BJ (cell line): ENCODE measurements around the gene CDKN1A. TPM values are rescaled to one million over a fixed set of nuclear protein-coding genes. Genes with fewer than 3 reads are reported as not detected.

ENCODE experiments used
- CTCF ChIA-PET: fragments of 350-600 bp; formaldehyde crosslinking; extraction: SDS; loops from one replicate; lab custom pipeline; 2021; ENCODE audit warnings: antibody characterized with exemption, inconsistent platforms; lab: Yijun Ruan, JAX
- POLR2A ChIA-PET: fragments of 300-600 bp; sonication (Branson Sonifier 250); formaldehyde crosslinking; extraction: SDS; loops from one replicate; lab custom pipeline; 2021; ENCODE audit warnings: antibody characterized with exemption; lab: Charles Lee
- DNase-seq: peaks from one replicate; pipeline ENCODE4 v3.0.0-alpha.2; 2011; ENCODE audit warnings: low read depth
- H3K27me3 ChIP-seq: 2 replicates; pipeline ENCODE4 v1.6.0; 2011; ENCODE audit warnings: low read length; ENCODE audit not compliant: control insufficient read depth, insufficient read depth
- H3K36me3 ChIP-seq: 2 replicates; pipeline ENCODE4 v1.5.1; 2011; ENCODE audit warnings: low read length; ENCODE audit not compliant: control insufficient read depth, insufficient read depth
- H3K4me3 ChIP-seq: 2 replicates; pipeline ENCODE4 v1.5.1; 2011; ENCODE audit warnings: low read depth, mild to moderate bottlenecking, control low read depth, low read length
- polyA plus RNA-seq: library from polyadenylated mRNA; depleted of rRNA; stranded (reverse); fragments of >200 nt; gene quantifications from 2 replicates; pipeline ENCODE4 v1.2.3, GENCODE V29; 2011
- TF ChIP-seq, protein P1 (sequence below): IDR thresholded peaks from 2 replicates; pipeline ENCODE4 v1.5.1; 2011; ENCODE audit warnings: low read depth, mild to moderate bottlenecking, control low read depth, inconsistent platforms, low read length, moderate library complexity; ENCODE audit not compliant: insufficient read depth

The CDKN1A gene
- polyA plus RNA-seq, 1 experiment = 820 TPM

DNA sequence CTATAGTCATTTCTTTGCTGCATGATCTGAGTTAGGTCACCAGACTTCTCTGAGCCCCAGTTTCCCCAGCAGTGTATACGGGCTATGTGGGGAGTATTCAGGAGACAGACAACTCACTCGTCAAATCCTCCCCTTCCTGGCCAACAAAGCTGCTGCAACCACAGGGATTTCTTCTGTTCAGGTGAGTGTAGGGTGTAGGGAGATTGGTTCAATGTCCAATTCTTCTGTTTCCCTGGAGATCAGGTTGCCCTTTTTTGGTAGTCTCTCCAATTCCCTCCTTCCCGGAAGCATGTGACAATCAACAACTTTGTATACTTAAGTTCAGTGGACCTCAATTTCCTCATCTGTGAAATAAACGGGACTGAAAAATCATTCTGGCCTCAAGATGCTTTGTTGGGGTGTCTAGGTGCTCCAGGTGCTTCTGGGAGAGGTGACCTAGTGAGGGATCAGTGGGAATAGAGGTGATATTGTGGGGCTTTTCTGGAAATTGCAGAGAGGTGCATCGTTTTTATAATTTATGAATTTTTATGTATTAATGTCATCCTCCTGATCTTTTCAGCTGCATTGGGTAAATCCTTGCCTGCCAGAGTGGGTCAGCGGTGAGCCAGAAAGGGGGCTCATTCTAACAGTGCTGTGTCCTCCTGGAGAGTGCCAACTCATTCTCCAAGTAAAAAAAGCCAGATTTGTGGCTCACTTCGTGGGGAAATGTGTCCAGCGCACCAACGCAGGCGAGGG, 594 bp upstream of the CDKN1A start:
- TF ChIP-seq, protein P1, sequence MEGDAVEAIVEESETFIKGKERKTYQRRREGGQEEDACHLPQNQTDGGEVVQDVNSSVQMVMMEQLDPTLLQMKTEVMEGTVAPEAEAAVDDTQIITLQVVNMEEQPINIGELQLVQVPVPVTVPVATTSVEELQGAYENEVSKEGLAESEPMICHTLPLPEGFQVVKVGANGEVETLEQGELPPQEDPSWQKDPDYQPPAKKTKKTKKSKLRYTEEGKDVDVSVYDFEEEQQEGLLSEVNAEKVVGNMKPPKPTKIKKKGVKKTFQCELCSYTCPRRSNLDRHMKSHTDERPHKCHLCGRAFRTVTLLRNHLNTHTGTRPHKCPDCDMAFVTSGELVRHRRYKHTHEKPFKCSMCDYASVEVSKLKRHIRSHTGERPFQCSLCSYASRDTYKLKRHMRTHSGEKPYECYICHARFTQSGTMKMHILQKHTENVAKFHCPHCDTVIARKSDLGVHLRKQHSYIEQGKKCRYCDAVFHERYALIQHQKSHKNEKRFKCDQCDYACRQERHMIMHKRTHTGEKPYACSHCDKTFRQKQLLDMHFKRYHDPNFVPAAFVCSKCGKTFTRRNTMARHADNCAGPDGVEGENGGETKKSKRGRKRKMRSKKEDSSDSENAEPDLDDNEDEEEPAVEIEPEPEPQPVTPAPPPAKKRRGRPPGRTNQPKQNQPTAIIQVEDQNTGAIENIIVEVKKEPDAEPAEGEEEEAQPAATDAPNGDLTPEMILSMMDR = no peak
- no peak for DNase-seq
- H3K4me3 ChIP-seq = peak overlapping the region; percentile 9
- POLR2A ChIA-PET = interaction anchor here (0.6 to 3.2 kb wide), 7 partner anchors 9 to 50 kb away, joined by 3 to 28 read pairs (median 3); no protein-coding TSS in a partner anchor
- H3K36me3 ChIP-seq = peaks cover 10% of the 10 kb centered on the region
- CTCF ChIA-PET = interaction anchor here (0.6 to 2.9 kb wide), 8 partner anchors 10 to 247 kb away, joined by 3 to 18 read pairs (median 4); no protein-coding TSS in a partner anchor
- no peaks in the 10 kb centered on the region for H3K27me3 ChIP-seq

DNA sequence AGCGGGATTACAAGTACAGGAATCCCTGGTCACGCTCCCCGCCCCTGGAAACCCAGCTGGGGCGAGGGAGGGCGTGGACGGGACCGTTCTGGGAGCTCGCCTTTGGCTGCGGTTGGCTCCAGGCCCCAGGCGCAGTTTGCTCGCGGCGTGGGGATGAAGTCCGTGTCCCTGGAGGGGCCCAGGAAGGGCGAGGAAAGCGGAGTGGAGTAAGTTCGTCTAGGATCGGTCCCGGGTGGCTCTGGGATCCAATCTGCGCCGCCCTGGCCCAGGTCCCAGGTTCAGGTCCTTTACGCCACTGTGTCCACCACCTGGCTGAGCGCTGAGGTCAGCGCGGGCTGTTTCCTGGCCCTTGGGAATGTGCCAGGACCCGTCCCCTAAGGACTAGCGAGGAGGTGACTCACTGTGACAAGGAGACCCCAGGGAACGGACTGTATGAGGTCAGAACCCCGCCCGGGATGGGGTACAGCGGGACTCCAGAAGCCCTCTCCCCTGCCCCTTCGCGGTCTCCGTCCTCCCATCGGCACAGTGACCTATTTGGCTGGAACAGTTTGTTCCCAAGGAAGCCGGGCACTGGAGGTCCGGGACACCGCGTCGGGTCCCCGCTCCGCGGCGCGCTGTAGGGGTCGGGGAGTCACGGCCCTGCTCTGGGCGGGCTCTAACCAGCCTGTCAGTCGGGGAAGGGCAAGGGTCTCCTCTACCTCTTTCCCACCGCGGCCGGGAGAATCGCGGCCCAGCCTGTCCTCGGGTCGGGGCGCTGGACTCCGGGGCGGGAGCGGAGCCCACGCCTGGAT, 724 bp downstream of the CDKN1A start:
- ChIA-PET CTCF (interaction anchor here (0.7 to 5.2 kb wide), 14 partner anchors 8 to 544 kb away, joined by 3 to 32 read pairs (median 3); no protein-coding TSS in a partner anchor), POLR2A (interaction anchor here (0.6 to 3.2 kb wide), 6 partner anchors 8 to 260 kb away, joined by 3 to 28 read pairs (median 3); no protein-coding TSS in a partner anchor)
- DNase-seq = no peak
- Histone ChIP-seq H3K27me3 (no peaks in the 10 kb centered on the region), H3K4me3 (peak overlapping the region; percentile 79), H3K36me3 (peaks cover 22% of the 10 kb centered on the region)
- TF ChIP-seq, protein P1 = no peak

- no peak for DNase-seq
- H3K4me3 ChIP-seq = peak overlapping the region; percentile 40
- TF ChIP-seq, protein P1 = no peak
- H3K27me3 ChIP-seq = no peaks in the 10 kb centered on the region
- peaks cover 47% of the 10 kb centered on the region for H3K36me3 ChIP-seq
- POLR2A ChIA-PET = interaction anchor here (0.6 kb wide), 1 partner anchor 1424 kb away, joined by 3 read pairs; no protein-coding TSS in a partner anchor
- CTCF ChIA-PET = interaction anchor here (1.0 to 5.2 kb wide), 7 partner anchors 42 to 83 kb away, joined by 4 to 32 read pairs (median 7); no protein-coding TSS in a partner anchor
Measured at GRCh38 chr6:36682328-36683144, 4.0 kb downstream of the CDKN1A start.

DNA sequence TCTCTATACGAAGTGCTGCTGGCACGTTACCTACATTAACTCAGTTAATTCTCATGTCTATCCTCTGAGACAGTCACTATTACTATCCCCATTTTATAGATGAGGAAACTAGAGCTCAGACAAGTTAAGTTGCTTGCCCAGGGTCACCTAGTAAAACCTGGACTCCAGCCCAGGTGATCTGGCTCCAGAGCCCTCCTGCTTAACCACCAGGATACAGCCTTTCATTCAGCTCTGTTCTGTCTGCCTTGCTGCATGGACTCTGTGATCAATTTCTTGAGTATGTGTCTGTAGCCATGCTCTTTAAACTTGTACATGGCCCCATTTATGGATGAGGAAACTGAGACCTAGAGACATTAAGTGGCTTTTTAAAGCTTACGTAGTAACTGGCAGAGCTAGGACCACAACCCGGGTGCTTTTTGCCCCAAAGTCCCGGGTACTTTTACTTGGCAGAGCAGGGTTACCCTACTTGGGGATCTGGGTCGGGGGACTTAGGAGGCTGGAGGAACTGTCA, 4.7 kb downstream of the CDKN1A start:
- Histone ChIP-seq H3K27me3 (no peaks in the 10 kb centered on the region), H3K4me3 (no peak overlapping the region), H3K36me3 (peaks cover 47% of the 10 kb centered on the region)
- TF ChIP-seq, protein P1 = no peak
- ChIA-PET POLR2A (interaction anchor here (0.6 to 1.1 kb wide), 3 partner anchors 9 to 77 kb away, joined by 4 to 10 read pairs (median 4); no protein-coding TSS in a partner anchor), CTCF (interaction anchor here (1.0 to 5.2 kb wide), 6 partner anchors 41 to 82 kb away, joined by 4 to 32 read pairs (median 10); no protein-coding TSS in a partner anchor)
- DNase-seq = no peak
